HG03521 (cell line): Measurements from ENCODE around the gene SLC4A9.

ENCODE experiments used
- ATAC-seq: cut with Tn5 transposase; IDR thresholded peaks from one replicate; pipeline ENCODE4 v1.9.1; 2021; ENCODE audit warnings: mild to moderate bottlenecking, moderate library complexity; ENCODE audit not compliant: unreplicated experiment

Gene SLC4A9

GRCh38 chr5:140360101-140360500 lies at the start of gene SLC4A9:
TSS of gene SLC4A9 (plus strand) at chr5:140360194. CDS start at chr5:140360237, 43 bp downstream.
- no peak for ATAC-seq

GRCh38 chr5:140310434-140310833 lies 49.6 kb upstream of the SLC4A9 start:
- no peak for ATAC-seq

GRCh38 chr5:140311011-140311467 lies 49.0 kb upstream of the SLC4A9 start:
- ATAC-seq, result no peak

DNA sequence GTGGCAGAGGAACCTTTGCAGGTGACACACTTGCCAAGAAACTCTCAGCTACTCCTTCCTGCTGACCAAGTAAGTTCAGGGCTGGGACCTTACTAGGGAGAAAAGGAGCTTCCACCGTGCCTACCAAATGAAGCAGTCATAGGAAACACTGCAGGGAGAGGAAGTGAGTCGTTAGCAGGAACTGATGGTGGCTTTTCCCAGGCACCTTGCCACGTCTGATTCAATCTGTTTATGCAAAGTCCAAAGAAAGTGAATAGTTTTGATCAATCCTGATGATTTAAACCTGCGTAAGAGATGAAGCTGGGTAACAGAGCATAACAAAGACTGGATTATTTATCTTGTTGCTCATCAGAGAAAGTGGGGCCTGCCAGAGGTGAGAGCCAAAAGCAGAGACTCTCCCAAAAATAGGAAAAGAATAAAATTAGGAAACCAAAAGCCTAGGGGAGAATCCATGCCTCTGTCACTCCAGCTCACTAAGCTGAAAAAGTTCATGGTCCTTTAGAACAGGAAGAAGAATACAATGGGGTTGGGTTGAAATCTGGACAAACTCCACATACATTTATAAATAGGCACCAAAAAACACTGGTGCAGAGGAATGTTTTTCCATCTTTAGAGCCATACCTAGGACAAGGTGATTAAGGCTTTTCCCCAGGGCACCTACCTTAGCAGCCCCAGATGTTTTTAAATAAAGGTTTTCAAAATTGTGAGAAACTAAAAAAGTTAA lies 47.8 kb upstream of the SLC4A9 start:
- ATAC-seq, result no peak

DNA sequence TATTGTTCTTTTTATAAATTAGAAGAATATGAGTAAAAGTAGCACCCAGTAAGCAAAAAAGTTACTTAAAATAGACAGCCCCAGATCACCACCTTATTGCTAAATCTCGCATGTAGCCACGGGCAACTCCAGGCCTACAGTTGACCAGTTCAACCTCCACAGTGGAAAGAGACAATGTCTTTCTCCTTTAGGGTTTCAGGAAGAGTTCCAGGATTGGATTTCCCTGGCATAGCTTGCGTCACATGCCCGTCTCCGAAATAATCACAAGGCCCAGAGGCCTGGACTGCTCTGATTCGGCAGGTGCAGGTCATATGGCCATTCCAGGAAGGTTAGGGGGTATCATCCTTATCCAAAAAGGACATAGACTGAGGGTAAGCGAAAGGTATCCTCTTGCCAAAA lies 47.2 kb upstream of the SLC4A9 start:
- ATAC-seq, result no peak

DNA sequence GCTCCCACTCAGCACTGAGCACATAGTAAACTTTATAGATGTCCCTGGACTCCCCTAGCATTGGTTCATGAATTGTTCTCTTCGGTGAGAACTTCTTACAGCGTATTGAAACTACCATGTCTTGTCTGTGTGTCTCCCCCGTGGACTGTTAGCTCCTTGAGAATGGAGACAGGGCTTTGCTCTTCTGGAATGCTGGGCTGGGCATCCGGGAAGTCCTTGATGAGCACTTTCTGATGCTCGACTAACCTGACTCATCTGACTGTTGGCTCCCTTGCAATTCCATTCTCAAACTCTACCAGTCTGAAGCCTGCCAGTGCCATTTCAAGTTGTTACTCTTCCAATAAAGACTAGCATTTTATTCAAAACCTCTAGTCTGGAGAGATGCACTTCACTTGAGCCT lies 42.1 kb upstream of the SLC4A9 start:
- ATAC-seq, result no peak

DNA sequence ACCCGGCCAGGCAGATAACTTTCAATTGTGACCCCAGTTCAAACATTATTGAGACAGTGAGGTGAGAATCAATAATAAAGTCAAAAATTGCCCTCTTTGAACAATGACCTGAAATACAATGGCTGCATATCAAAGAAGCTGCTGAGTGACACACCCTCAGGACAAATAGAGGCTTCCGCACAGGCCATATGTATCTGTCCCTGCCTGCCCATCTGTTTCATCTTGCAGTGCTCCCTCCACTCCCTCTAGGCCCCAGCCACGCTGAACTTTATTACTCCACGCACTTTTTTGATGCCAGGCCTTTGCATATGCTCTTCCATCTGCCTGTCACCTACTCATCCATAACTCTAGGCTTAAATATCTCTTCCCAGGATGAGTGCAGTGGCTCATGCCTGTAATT lies 41.2 kb upstream of the SLC4A9 start:
- no peak for ATAC-seq

DNA sequence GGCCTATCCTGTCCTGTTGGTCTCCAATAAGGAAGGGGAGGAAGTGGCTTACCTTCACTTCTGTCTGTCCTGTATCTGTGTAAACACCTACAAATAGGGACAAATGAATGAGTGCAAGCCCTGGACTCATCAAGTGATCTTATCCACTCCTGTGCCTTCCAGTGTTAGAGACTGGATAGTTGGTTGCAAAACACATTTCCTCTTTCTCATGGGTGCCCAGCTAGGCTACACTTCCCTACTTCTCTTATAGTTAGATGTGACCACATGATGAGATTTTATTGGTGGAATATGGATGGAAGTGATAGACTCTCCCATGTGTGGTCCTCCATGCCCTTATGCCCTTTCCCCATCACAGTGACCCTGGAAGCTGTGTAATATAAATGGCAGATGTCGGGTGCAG lies 40.2 kb upstream of the SLC4A9 start:
- no peak for ATAC-seq

DNA sequence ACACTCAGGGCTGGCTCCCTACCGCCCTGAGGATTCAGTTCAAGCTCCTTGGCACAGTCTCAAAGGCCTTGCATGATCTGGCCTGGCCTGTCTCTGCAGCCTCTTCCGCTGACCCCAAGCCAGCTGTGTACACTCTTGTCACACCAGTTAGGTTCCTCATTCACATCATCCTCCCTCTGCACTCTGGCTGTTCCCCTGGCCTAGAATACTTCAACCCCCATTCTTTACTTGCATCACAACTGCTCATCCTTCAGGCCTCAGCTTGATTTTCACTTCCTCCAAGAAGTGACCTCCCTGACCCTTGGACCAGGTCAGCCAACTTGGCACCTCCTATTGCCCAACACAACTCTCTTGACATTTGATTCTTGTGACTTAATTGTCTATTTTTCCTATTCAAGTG lies 38.2 kb upstream of the SLC4A9 start:
- ATAC-seq, result no peak

DNA sequence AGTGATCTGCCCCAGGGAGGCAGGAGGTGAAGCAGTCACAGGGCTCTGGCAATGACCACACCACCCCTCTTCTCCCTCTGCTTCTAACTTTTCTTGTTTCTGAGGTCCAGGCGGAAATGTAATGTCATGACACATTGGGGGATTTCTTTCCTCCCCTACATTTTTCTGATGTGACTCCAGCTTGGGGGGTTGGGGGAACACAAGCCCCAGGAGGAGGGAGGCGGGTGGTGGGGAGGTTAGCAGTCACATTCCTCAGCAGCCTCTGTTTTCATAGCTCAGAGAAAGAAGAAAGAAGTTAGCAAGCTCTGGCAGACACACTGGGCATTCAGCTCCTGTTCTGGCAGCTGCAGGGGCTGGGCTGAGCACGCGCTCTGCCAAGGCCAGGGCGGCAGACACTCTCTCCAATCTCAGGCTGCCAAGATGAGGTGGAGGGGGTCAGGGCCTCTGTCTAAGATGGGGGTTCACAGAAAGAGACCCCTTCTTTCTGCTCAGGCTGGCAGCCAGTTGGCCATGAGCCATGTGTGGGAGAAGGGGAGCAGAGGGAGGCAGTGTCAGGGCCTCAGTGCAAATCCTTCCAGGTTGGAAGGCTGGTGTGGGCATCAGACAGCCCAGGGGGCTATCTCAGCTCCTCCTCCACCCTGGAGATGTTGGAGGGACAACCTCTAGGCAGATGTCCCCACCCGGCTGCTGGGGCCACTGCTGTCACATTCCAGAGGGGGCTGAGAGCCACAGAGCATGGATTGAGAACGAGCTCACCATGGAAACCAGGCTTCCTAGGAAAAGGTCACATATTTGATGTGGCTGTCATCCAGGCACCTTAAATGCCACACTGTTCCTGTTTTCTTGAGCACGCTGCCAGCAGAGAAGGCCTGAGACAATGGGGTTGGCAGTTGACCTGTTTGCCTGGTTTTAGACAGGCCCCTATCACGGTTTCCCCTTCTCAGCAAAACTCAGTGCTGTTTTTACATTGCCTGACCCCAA lies 37.0 kb upstream of the SLC4A9 start:
- ATAC-seq, result no peak

DNA sequence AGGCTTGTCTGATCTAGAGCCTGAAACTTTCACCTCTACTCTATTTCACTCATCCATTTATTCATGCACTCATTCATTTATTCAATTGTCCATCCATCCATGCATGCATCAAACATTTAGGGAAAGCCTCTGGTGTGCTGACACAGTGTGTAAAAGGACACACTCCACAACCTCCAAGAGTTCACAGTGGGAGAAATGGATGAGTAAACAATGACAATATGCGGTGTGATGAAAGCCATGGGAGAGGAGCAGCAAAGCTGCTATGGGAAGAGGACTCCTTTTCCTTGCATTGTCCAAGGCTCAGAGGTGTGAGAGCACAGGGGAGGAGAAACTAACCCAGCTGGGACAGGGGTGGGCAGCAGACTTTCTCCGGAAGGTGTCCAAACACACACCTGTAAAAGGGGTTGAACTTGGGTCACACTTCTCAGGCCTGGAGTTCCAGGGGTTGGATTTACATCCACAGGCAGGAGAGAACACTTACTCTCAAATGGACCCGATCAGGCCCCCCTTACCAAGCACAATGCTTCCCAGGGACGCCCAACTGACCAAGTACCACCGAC lies 35.9 kb upstream of the SLC4A9 start:
- ATAC-seq, result no peak

DNA sequence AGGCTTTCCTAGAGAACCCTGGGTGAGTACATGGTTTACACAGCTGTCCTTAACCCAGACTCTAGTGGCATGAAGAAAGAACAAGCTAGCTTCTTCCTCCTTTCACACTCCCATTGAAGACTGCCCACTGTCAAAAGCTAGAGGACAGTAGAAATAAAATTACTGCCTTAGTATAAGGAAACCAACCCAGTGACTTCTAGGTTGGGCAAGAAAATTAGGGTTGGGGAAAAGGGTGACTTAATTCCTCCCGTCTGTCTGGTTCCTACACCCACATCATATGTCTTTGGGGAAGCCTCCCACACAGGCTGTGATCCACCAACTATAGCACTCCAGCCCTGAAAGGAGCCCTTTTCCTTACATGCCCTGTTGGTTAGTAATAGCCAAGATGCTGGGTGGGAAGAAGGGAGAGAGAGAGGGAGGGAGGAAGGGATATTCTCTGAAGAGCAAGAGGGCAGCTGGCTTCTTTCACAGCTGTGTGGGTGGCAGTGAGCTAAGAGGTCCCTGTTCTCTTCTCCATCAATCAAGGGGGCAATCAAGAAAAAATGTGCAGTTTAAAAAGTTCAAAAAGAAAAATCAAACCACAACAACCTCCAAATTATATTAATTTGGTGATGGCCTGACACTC lies 35.3 kb upstream of the SLC4A9 start:
- no peak for ATAC-seq

GRCh38 chr5:140325486-140325885 lies 34.5 kb upstream of the SLC4A9 start:
- ATAC-seq, result no peak

DNA sequence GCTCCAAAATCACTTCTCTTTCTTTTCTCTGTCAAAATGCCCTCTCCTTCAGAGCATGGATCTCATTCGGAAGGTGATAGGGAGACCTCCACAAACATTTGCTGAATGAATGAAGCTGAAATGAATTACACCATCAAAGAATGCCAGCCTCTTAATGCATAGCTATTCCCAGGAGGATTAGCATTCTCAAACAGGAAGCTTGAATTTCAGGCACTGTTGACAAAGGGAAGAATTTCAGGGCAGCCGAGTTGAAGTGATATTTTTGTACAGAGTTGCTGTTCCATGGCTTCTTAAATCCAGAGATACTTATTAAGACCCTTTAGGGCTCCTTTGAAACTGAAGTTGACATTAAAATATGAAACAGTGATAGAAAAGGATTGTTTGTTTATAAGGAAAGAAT lies 32.4 kb upstream of the SLC4A9 start:
- no peak for ATAC-seq

GRCh38 chr5:140328036-140328764 lies 31.8 kb upstream of the SLC4A9 start:
- no peak for ATAC-seq

- ATAC-seq, result no peak
Observed at GRCh38 chr5:140329739-140330481, 30.1 kb upstream of the SLC4A9 start.

GRCh38 chr5:140331638-140332037 lies 28.4 kb upstream of the SLC4A9 start:
- no peak for ATAC-seq

DNA sequence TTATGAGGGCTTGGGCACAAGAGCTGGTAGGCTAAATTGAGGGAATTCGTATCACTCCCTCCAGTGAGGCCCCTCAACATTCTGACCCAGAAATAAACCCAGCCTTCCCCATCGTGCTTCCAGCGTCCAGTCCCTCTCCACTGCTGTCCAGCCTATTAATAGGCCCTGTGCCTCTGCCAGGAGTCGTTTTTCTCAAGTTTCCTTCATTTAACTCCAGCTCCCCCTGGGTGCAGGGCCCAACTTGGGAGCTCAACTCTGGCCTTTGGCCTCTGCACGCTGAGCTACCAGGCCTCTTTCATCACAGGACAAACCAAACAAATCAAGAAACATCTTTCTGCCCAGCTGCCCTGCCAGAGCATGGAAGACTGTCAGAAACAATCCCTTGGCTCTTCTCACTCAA lies 23.6 kb upstream of the SLC4A9 start:
- no peak for ATAC-seq

- no peak for ATAC-seq
Observed at GRCh38 chr5:140337880-140338279, 22.1 kb upstream of the SLC4A9 start.

DNA sequence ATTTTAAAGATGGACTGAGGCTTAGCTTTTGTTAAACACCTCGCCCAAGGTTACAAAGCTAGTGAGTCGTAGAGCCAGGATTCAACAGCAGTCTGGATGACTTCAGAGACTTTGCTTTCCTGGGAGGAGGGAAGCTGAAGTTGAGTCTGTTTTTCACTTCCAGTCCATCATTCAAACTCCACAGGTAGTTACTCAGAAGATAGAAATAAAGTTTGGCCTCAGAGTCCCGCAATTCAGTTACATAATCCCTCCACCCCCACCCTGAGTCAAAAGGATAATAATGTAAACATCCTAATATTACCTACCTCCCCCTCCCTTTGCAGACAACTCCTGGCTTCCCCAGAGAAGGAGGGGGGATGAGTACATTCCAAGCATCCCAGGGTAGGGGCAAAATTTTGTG lies 21.7 kb upstream of the SLC4A9 start:
- ATAC-seq, result no peak
